Activated T-cell treated with anti-CD3 and anti-CD28 coated beads, Interleukin-2, amount 50 U/mL, for 48 hours (primary cell): ENCODE data around the gene ACOT2.

Source experiments
- DNase-seq, 2 experiments: peaks; one replicate each; pipeline ENCODE4 v3.0.0-alpha.2; 2020

The ACOT2 gene

DNA sequence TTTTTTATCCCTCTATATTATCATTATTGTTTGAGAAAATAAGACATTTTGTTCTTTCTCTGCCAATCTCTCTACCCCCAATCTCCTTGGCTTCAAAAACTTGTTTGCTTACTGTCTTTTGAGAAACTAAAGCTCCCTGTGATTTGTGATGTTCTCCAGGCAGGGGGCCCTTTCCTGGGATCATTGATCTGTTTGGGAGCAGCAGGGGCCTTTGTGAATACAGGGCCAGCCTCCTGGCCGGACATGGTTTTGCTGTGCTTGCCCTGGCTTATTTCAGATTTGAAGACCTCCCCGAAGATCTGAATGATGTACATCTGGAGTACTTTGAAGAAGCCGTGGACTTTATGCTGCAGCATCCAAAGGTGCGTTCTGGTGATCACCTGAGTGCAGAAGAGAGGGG lies 47.8 kb downstream of the ACOT2 start:
- DNase-seq: no peak

DNA sequence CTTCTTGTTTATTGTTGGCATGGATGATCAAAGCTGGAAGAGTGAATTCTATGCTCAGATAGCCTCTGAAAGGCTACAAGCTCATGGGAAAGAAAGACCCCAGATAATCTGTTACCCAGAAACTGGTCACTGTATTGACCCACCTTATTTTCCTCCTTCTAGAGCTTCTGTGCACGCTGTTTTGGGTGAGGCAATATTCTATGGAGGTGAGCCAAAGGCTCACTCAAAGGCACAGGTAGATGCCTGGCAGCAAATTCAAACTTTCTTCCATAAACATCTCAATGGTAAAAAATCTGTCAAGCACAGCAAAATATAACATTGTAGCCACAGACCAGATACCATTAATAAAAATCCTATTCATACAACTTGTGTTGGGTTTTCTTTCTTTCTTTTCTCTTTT lies 50.5 kb downstream of the ACOT2 start:
- DNase-seq: no peak

DNA sequence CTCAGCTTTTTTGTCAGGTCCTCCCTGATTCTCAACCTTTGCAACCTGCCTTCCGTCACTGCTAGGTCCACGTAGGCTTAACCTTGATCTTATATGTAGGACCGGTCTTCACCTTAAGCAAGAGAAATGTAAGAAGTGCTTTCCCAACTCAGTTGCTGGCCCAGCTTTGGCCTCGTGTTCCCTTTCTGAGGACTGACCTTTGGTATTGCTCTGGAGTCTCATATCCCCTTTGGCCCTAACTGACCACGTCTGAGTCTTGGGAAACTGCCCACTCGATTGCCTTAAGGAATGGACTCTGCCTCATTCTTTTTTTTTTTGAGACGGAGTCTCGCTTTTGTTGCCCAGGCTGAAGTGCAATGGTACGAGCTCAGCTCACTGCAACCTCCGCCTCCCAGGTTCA lies 51.3 kb downstream of the ACOT2 start:
- no peak for DNase-seq

DNA sequence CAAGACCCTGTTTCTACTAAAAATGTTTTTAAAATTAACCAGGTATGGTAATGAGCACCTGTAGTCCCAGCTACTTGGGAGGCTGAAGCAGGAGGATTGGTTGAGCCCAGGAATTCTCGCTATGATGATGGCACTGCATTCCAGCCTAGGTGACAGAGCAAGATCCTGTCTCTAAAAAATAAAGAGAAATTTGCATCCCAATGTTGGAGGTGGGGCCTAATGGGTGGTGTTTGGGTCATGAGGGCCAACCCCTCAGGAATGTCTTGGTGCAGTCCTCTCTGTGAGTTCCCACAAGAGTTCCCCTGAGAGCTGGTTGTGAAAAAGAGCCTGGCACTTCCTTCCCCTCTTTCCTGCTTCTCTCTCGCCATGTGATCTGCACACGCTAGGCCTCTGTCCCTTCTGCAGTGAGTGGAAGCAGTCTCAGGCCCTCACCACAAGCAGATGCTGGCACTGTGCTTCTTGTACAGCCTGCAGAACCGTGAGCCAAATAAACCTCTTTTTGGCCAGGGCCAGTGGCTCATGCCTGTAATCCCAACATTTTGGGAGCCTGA lies 54.6 kb downstream of the ACOT2 start:
- no peak for DNase-seq
